Activated CD4-positive, CD25-positive, alpha-beta regulatory T cell treated with anti-CD3 and anti-CD28 coated beads, Interleukin-2, amount 50 U/mL, for 24 hours (primary cell): ENCODE results near the gene COPZ1.
"Not testable (repeated sequence)": the region's sequence is repeated elsewhere in the genome, so short reads cannot be mapped to it uniquely, and the experiment has no call there.

Experiments
- ATAC-seq, 2 donors: fragments of 150-1000 bp; cut with Tn5 transposase; one replicate each; pipeline ENCODE4 v1.10.0; 2021; ENCODE audit warnings: mild to moderate bottlenecking in 1 of 2, moderate library complexity in 1 of 2

The COPZ1 gene

GRCh38 chr12:54294953-54295566 is 29.9 kb upstream of the COPZ1 start:
- no peak for ATAC-seq

- ATAC-seq, result no peak
Observed at GRCh38 chr12:54296393-54297099, 28.4 kb upstream of the COPZ1 start.

GRCh38 chr12:54298904-54299303 is 26.0 kb upstream of the COPZ1 start:
- ATAC-seq, result no peak

- ATAC-seq, result no peak
Observed at GRCh38 chr12:54299515-54300224, 25.3 kb upstream of the COPZ1 start.

GRCh38 chr12:54300225-54300731 is 24.7 kb upstream of the COPZ1 start:
- ATAC-seq, result no peak

GRCh38 chr12:54300732-54301427 is 24.1 kb upstream of the COPZ1 start, which contains the start of gene NFE2:
TSS of gene NFE2 (minus strand) at chr12:54301015. CDS start at chr12:54295248, 5,767 bp downstream.
- peak; percentile 57 to 61 for ATAC-seq

- ATAC-seq, result no peak
Observed at GRCh38 chr12:54301428-54302048, 23.4 kb upstream of the COPZ1 start.

GRCh38 chr12:54303640-54304039 is 21.3 kb upstream of the COPZ1 start:
- no peak for ATAC-seq

- ATAC-seq, result peak; percentile 12 to 13
Observed at GRCh38 chr12:54304187-54304810, 20.6 kb upstream of the COPZ1 start.

- no peak for ATAC-seq
Observed at GRCh38 chr12:54306925-54307741, 17.8 kb upstream of the COPZ1 start.

GRCh38 chr12:54311051-54311450 is 13.9 kb upstream of the COPZ1 start:
- ATAC-seq, result no peak

- not testable (repeated sequence) for ATAC-seq
Observed at GRCh38 chr12:54312309-54312708, 12.6 kb upstream of the COPZ1 start.

GRCh38 chr12:54321363-54321762 is 3.6 kb upstream of the COPZ1 start:
- no peak for ATAC-seq

- ATAC-seq, result not testable (repeated sequence)
Observed at GRCh38 chr12:54325442-54326109, 645 bp downstream of the COPZ1 start.

- ATAC-seq, result no peak
Observed at GRCh38 chr12:54328595-54329337, 3.8 kb downstream of the COPZ1 start.

GRCh38 chr12:54329759-54330158 is 4.8 kb downstream of the COPZ1 start:
- no peak for ATAC-seq

GRCh38 chr12:54330442-54330841 is 5.5 kb downstream of the COPZ1 start:
- ATAC-seq, result no peak

GRCh38 chr12:54331461-54331860 is 6.5 kb downstream of the COPZ1 start:
- ATAC-seq, result no peak

- no peak for ATAC-seq
Observed at GRCh38 chr12:54333420-54334034, 8.6 kb downstream of the COPZ1 start.
